GM19397 (cell line): ENCODE results near the gene ADAT1.

Experiments used
- ATAC-seq: cut with Tn5 transposase; IDR thresholded peaks from one replicate; pipeline ENCODE4 v1.9.1; 2021; ENCODE audit warnings: mild to moderate bottlenecking, moderate library complexity; ENCODE audit not compliant: unreplicated experiment

The ADAT1 gene

DNA sequence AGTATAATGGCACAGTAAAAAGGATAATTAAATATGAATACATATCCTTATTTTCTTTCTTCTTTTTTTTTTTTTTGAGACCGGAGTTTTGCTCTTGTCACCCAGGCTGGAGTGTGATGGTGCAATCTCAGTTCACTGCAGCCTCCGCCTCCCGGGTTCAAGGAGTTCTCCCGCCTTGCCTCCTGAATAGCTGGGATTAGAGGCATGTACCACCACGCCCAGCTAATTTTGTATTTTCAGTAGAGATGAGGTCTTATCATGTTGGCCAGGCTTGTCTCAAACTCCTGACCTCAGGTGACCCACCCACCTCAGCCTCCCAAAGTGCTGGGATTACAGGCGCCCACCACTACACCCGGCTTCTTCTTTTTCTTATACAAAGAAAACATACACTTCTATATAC lies 44.9 kb downstream of the ADAT1 start:
- ATAC-seq = no peak

DNA sequence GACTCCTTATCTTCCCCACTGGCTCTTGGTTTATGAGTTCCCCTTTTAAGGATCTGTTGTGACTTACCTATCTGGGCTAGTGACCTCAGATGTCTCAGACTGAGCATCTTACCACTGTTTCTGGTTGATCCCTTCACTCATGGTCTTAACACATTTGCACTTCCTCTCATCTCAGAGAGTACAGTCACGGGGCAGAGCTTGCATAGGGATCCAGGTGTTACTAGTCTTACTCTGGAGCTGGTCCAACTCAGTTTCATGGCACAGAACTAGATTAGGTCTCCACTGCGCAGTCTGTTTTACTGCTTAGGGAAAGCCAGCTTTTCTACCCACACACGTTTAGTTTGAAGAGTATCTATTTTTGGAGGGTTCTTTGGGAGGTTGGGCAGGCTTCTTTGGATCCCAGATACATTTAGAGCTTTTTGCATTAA lies 46.7 kb downstream of the ADAT1 start:
- ATAC-seq = no peak

GRCh38 chr16:75575958-75576357 lies 47.1 kb downstream of the ADAT1 start:
- ATAC-seq = no peak

DNA sequence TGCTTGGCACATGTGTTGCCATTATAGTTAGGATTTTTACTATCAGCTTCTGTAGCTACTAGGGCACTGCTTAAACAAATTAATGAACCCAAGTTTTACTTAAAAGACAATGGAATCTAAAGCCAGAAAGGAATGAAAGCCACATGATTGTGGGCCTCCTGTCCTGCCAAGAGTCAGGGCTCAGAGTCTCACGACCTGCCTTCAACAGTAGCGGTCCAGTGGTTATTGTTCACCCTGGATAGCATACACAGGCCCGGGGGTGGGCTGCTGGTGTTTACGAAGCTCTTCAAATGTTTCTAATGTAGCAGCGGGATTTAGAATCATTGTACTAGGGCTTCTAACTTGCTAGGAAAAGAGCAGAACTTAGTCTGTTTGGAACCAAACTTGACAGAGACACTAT lies 49.1 kb downstream of the ADAT1 start:
- ATAC-seq = no peak

GRCh38 chr16:75572864-75573542 lies 50.1 kb downstream of the ADAT1 start:
- no peak for ATAC-seq

DNA sequence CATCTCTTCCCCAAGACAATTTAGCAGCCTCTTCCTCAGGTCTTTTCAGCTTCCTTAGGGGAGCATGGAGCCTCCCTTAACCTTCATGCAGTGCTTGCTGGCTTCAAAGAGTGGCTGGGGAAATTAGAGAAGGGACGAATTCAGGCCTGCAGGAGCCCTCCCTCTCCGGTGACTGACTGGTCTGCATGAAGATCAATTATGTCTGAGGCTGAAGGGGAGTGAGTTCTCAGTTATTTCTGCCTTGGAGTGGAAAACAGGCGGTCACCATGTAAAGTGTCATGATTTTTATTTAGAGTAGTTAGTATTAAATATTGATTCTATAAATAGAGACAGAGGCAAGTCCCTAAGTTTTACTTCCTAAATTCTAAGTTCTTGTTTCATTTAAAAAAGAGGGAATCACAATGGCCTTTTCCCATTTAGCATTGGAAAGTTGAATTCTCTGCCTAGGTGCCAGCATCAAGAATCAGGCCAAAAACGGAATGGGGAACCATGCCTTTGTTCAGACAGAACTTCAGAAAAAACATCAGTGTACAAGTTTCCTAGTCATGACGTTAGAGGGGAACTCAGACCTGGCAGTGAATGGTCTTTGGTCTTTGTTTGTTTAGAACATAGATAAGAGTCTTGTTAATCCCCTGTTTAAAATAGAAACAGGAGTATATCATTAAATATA lies 52.5 kb downstream of the ADAT1 start:
- no peak for ATAC-seq

GRCh38 chr16:75567911-75568310 lies 55.2 kb downstream of the ADAT1 start:
- ATAC-seq = no peak

DNA sequence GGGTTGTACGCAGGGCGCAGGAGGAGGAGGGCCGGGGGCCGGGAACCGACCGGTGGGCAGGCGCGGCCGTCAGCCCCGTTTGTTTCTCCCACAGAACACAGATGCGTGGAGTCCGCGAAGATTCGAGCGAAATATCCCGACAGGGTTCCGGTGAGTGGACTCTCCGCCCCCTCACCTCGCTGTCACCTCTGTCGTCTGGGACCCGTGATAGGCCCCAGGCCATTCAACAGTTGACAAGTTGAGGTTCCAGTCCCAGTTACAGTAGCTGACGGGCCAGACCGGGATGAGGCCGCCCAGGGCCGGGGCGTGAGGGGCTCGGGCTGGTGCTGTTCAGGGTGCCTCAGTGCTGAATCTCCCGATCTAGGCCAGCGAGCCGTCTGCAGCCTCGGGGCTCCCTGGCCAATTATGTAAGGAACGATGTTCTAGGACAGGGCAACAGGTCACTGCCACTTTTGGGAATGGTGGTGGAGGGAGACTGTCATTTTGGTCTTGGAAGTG lies 56.3 kb downstream of the ADAT1 start:
- peak; percentile 1 for ATAC-seq

DNA sequence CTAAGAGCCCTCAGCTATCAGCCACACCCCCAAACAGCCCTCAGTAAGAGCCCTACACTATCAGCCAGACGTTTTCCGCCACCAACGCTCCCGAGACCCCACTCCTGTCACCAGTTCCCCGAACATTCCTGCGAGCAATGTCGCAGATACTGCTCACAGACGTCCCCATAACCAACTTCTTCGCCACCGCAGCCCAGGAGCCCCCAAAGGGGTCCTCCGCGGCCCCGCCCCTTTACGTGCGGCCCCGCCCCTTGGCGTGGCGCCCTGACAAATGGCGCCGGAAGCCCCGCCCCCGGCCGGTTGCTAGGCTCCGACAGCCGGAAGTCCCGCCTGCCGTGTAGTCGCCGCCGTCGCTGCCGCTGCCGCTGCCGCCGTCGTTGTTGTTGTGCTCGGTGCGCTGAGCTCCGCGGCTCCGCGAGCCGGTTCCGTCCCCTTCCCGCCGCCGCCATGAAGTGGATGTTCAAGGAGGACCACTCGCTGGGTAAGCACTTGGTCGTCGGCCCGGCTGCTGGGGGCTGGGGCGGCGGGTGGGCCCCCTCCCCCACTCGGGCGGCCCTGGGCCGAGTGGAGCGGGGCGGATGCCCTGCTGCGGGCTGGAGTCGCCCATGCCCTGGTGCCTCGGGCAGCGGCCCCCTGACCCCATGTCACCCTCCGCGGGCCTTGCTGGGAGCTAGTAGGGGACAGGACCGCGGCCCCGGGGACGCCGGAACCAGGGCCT lies 56.9 kb downstream of the ADAT1 start, which contains the start of gene GABARAPL2:
TSS of gene GABARAPL2 (plus strand) at position 340 of the 718 bp plus-strand sequence. CDS start at position 448, 108 bp downstream.
- ATAC-seq = peak; percentile 81

GRCh38 chr16:75565640-75566039 lies 57.4 kb downstream of the ADAT1 start:
- ATAC-seq = peak; percentile 1

- ATAC-seq = no peak
Measured at GRCh38 chr16:75559564-75560372, 63.3 kb downstream of the ADAT1 start.

GRCh38 chr16:75558846-75559401 lies 64.2 kb downstream of the ADAT1 start:
- no peak for ATAC-seq

GRCh38 chr16:75556431-75556950 lies 66.6 kb downstream of the ADAT1 start:
- ATAC-seq = no peak

- ATAC-seq = peak; percentile 97
Measured at GRCh38 chr16:75555707-75556430, 67.2 kb downstream of the ADAT1 start, which contains the start of gene TMEM231. Gene TMEM231 (minus strand): TSS chr16:75556252. CDS start chr16:75556209, 43 bp downstream.

GRCh38 chr16:75555213-75555706 lies 67.8 kb downstream of the ADAT1 start:
- no peak for ATAC-seq

- ATAC-seq = no peak
Measured at GRCh38 chr16:75552951-75553350, 70.1 kb downstream of the ADAT1 start.

DNA sequence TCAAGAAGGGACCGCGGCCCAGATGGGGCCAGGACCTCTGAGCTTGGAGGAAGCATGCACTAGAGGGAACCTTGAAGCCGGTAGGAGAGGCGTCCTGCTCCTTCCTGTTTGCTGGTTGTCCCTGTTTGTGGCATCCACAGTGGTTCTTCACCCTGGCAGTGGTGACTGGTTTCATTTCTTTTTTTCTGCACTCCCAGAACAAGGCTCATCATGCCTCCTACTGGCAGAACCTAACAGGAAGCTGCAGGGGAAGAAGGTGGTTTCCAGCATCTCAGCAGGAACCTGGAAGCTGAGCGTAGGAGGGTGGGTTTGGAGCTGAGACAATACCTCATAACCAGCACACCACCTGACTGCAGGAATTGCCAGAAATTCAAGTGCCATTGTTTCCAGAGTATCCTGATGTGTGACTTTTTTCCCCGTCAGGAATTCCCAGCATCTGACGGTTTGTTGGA lies 72.8 kb downstream of the ADAT1 start:
- peak; percentile 85 for ATAC-seq
